NCI-H82 treated with DMSO at 0.1 percent for 48 hours (cell line): Measurements from ENCODE around the gene FMN1.

Experiments
- DNase-seq: peaks from one replicate; lab custom pipeline; 2025; ENCODE audit not compliant: unreplicated experiment; lab: John Stamatoyannopoulos, UW

The FMN1 gene

DNA sequence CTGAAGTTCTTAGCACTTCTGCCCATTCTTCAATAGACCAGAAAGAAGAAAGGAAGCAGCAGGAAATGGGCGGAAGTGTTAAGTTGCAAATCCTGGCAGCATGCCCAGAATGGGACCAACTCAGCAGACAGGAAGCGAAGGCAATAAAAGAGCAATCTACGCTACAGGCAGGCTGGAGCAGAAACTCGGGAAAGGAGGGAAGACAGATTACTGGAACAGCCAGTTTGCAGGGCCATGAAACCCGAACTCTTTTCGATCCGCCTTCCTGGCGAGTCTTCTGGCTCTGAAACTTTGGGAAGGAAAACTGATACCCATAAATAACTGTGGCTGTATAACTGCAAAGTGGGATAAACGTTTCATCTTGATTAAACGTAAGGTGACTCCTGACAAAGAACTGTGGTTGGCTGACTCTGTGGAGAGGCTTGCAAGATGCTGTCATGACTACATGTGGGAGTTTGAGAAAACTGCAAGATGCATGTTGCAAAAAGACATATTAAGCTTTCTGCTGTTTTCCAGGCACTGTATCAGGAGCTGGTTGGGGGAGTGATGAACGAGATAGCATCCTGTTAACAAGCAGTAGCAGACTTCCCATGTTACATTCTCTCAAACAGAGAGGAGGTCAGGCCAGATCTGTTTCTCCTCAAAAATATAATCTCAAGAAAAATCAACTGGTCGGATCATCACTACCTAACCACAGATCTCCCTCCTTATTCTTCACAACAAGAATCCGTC, 67.8 kb downstream of the FMN1 start:
- peak; percentile 23 for DNase-seq

DNA sequence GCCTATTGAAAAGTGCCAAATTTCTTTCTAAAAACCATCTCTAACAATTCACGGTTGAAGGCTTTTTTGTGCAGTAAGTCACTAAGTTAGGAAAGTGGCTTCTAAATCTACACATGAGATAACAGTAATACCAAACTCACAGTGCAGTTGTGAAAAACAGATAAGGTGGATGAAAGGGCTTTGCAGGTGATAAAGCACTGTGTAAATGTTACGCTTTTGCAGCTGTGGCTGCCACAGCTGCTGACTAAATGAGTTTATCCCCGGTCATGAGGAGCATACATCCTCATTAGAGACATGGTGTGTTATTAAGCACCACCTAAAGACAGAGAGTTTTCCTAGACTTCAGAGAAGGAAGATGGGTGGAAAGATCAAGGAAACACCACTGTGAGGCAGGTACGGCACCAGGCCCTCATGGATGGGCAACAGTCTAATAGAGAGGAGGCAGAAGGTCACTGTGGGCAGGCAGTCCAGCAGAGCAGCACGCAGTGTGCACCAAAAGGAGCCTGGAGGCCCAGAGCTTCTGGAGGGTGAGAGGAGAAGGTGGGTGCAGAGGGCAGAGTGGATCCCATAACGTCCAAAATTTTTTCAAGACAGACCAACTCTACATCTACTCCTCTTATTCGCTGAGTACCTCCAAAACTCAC, 68.5 kb downstream of the FMN1 start:
- DNase-seq: no peak

DNA sequence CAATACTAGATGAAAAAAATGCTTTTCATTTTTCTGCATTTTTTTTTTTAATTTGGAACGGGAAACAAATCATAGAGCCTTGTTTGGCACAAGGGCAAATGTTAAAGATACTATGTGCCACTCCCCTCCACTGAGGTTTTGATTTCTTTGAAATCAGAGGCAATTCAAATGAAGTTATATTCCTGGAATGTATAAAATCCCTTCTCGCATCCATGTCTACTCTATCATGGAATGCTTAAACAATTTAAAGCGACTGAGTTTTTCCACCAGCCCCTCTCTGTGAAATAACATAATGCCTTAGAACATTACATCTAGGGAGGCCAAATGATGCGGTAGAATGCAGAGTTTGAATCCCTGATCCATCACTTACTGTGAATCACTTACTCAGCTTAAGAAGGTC, 69.7 kb downstream of the FMN1 start:
- no peak for DNase-seq

DNA sequence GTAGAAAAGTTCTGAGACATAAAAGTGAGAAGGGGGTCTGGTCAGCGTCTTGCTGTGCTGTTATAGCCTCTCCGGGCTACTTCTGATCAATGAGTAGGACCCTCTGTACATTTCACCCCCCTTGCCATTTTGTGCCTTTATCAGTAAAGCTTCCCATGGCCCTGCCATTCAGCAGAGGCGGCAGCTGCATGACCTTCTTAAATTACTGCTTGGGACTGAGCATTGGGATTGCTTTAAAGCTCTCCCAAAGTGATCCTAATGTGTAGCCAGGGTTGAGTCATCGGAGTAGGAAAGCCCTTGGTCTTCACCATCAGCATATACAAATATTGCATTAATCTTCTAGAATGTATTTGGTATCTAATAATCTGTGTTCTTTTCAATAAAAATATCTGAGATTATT, 70.2 kb downstream of the FMN1 start:
- DNase-seq: no peak

DNA sequence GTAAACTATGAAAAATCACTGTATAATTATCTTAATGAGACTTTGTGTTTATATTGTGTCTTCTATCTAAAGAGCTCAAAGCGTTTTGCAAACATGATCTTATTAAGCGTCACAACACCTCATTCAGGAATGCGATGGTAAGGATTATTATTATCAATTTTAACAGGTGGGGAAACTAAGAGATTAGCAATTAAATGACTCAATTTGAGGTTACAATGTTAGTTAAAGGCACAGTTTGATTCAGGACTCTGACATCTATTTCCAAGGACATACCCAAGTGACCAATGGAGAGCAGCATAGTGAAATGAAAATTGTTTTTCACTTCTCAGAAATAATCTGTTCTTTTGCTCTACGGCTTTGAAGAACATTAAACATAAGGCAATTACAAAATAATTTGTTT, 74.6 kb downstream of the FMN1 start:
- DNase-seq: no peak

DNA sequence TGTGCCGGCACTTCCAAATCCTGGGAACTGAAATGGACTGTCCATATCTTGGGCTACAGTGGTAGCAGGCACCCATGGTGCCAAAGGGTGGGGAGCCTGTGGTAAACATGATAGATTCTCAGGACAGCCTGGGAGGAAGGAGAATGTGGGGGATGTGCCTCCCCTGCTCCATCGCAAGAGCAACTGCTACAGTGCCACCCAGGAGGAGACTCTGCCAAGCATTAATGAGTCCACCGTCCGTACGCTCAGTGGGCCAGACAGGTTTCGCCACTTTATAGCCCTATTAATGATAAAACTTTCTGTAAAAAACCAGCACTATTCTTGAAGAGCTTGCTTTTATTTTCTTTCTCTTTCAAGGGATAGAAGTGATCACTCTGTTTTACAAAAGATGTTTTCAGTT, 75.2 kb downstream of the FMN1 start:
- no peak for DNase-seq

DNA sequence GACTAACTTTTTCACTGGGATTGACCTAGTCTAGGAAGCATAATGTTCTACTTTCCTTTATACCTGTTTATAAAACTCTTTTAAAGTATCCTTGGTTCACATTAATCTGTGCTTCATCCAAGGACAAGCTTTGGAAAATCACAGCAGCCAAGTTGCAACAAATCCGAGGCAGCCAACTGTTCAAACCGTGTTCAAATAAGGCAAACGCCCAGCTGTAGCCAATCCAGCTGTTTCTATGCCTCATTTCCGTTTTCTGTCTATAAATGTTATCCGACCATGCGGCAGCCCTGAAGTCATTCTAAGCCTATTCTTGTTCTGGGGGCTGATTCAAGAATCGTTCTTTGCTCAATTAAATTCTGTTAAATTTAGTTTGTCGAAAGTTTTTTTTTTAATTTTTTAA, 78.3 kb downstream of the FMN1 start:
- no peak for DNase-seq

DNA sequence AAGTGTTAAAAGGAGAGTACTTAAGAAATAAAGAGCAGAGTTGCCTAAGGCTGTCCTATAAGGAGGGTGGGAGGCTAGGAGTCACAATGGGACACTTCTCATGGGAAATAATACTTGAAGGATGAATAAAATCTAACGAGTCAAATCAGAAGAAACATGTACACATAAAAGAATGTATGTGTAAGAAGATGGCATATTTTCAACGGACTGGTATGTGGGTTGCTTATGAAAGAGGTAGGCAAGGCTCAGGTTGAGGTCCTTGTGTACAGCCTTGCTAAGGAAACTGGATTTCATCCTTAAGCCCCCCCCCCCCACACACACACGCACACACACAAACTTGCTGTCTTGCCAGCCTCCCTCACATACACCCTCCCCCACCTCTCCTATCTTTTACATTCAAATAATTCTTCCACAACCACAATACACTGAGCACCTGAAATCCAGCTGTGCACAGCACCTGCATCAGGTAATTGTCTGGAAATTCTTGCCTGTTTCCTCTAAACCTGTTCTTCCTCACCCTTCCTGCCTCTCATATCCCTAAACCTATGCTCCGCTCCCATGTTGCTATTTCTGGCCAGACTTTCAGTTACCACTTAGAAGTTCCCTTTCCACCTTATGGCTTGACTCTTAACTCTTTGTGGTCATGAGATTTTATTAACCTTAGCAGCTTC, 79.2 kb downstream of the FMN1 start:
- DNase-seq: no peak

DNA sequence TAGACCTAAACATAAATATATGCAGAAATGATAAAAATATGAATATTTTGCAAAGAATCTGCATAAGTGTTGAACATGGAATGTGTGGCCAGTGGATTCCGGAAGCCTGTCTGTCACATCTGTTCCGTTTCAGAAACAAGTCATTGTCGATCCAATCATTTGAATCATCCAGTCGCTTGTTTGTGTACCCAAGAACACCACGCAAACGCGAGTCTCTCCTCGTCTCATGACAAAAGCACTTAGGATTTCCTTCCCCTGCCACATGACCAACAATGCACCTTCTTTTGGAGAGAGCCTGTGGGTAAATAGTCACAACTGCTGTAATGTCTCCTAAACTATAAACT, 80.2 kb downstream of the FMN1 start:
- DNase-seq: no peak

DNA sequence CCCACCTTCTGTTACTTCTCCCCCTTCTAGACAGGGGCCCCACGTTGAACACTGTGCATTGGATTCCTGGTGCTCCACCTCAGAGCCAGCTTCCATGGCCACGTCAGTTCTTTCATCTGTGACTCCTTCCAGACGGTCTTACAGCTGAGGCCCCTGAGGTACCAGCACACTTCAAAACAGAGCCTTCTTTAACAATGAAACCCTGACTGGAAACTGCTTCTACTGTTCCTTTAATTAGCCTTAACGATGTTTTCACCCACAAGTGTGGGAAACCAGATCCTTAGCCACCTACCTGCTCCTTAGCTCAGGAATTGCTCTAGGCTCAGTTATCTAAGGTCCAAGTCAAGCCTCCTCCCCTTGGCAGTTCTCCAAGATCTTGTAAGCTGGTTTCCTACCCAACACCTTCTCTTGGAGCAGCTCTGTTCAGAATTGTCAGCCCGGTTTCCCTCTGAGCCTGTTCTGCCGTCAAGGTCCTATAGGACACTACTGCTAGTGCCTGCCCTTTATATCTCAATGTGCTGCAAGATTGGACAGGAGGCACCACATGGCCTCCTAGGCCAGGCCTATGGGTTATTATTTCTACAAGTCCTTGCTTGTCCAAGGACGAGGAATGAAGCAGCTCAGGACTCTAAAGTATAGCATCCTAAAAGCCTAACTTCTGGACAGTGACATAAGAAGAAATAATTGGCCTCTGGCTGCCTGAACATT, 80.7 kb downstream of the FMN1 start:
- no peak for DNase-seq

DNA sequence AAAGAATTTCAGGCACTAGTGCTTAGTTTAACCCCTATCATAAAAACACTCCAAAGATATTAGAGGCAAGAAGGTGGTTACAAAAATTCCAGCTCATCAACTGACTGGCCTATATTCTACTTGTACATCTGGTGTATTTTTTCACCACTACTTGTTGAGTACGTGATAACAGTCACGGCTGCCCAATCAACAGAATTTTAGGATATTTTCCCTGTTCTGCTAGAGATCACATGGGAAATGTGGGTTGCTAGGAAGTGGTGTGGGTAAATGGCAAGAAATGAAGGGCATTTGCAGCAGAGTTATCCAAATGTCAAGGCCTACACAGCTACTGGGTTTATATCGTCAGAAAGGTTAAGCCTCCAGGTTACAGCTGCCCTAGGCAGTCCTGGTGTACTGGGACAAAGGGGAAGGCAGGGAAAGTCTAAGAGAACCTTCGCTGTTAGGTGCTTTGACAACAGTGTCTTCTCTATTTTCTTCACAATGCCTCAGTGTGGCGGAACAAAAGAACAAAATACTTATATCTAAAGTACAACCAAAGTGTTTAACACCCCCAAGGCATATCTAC, 81.9 kb downstream of the FMN1 start:
- DNase-seq: no peak

DNA sequence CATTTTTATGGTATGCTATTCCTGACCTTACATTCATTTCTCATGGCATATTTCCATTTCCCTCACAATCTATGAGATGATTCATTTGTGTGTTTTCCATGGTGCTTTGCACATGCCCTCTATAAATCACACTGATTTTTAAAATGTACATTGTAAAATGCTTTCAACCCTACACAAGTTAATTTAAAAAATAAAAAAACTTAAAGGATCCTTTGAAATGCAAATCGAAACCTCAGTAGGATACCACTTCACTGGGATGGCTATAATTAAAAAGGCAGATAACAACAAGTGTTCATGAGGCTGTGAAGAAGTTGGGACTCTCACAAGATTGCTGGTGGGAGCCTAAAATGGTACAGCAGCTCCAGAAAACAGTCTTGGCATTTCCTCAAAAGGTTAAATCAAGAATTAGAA, 83.5 kb downstream of the FMN1 start:
- no peak for DNase-seq

DNA sequence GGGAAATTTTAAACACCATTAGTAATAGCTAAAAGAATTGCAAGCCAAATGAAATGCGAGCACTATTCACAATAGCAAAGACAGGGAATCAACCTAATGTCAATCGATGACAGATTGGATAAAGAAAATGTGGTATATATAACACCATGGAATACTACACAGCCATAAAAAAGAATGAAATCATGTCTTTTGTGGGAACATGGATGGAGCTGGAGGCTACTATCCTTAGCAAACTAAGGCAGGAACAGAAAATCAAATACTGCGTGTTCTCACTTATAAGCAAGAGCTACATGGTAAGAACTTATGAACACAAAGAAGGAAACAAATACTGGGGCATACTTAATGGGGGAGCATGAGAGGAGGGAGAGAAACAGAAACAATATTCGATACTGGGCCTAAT, 85.2 kb downstream of the FMN1 start:
- DNase-seq: no peak

DNA sequence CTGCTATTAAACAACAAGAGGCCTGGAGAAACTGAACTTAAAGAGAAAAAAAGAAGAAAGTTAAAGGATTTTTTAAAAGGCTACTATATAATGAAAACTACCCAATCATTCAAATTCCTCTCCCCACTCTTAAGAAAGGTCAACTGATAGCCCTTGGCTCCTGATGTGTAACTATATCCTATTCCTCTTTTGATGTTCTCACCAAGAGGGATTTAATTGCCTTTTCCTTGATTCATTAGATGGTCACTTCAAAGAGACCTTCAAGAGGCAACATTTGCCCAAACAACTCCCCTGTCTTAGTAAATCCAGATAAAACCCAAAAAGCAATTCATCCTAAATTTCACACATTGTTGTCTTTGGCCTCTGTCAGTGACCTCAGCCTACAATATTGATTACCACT, 86.0 kb downstream of the FMN1 start:
- no peak for DNase-seq

DNA sequence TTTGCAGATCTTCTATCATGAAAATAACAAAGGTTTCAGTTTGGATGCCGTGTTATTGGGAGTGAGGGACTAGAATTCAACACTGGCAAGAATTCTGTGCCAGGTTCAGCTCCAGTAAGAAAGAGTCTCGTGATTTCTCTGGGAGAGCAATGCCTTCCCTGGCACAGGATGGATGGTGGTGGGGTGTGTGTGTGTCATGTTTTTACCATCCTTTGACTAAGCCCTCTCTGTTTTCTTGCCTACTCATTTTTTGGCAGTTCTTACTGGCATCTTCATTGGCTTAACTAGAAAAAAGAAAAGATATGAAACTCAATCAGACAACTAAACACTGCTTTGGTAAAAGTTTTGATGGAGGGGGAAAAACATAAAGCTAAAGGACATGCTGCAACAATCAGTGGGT, 86.6 kb downstream of the FMN1 start:
- no peak for DNase-seq

DNA sequence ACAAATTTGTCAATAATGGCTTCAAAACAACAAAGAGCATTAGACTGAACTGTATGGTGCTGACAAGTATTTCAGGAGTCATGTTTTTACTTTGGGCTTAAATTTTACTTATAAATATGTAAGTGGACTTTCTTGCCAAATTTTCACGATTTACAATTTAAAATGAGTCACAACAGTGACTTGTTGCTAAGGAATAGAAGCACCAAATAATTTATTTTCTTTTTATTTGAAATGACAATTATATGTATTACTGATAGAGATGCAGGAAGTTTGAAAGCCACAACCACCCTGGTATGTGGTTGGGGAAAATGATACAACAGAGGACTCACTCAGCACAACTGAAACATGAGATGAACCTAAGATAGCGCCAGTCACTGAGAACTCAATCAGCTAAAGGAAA, 90.3 kb downstream of the FMN1 start:
- DNase-seq: no peak

DNA sequence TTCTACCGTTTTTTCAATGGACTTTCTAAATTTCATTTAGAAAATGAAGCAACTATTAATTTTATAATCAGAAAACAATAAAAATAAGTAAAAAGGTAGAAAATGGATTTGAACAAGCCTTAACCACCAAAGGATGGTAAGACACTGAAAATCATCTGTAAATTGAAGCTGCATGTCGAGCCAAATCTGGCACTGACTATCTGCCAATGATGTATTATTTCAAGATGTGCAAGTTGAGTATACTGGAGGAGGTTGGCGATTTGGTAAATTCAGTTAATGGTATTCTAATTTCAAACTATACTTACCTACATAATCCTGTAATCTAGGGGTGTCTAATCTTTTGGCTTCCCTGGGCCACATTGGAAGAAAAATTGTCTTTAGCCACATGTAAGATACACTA, 93.5 kb downstream of the FMN1 start:
- DNase-seq: no peak

DNA sequence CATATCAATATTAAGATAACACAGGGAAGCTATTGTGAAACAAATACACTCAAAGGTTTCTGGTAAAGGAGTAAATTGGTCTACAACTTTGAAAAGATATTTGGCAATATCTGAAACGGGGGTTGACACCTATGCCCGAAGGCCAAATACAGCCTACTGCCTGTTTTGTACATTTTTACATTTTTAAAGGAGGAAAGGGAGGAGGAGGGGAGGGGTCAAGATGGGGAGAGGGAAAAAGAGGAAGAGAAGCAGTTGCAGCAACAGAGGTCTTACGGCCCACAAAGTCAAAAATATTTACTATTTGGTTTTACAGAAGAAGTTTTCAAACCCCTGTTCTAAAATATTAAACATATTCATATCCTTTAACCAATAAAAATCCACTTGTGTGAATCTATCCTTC, 94.2 kb downstream of the FMN1 start:
- no peak for DNase-seq

DNA sequence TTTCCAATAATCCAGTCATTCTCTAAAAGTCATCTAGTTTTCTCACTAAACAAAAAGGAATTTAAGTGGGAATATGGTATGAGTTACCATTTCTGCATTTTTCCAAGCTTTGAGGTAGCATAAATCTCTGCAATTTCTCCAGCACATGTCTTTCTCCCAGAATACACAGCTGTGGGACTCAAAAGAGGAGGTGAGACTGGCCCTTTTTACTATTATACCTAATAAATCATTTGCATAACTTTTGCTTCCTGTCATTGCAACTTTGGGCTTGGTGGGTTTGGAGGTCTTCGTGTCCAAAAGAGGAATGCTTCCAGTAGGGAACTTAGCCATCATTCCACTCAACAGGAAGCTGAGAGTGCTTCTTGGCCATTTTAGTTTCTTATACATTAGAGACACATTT, 94.8 kb downstream of the FMN1 start:
- DNase-seq: no peak

DNA sequence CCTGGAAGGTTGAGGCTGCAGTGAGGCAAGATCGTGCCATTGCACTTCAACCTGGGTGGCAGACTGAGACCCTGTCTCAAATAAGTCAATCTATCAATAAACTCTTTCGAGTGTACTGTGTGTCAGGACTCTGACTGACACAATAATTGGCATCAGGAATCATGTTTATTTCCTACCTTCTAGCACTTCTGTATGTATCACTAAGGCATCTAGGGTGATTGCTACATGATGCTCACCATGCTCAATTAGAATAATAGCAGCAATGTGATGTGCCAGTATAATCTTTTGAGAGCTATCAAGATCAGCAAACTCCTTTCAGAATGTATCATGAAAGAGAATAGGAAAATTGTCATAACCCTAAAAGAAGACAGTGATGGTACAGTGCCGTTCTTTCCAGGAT, 95.3 kb downstream of the FMN1 start:
- no peak for DNase-seq
